ENCODE data around the gene ACER1. TPM values are rescaled to one million over a fixed set of nuclear protein-coding genes. Genes with fewer than 3 reads are reported as not detected.

Gene ACER1
- total RNA-seq, 1 experiment from 2014 or later, result not detected

DNA sequence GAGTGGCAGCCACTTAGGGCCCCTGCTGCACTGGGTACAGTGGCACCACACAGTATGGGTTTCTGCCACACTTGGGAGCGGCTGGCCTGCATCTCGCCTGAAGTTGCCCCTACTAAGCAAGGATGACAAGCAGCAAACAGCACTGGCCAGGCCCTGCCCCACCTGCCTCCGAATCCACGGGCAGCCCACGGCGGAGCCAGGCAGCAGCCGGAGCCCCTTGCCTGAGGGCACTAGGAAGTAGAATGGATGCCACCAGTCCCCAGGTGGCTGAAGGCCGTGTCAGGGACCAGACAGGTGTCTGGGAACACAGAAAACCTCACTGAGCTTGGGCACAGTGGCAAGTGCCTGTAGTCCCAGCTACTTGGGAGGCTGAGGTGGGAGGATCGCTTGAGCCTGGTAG is 73.0 kb downstream of the ACER1 start:
- Histone ChIP-seq H3K4me3 (ENCODE audit: insufficient read depth, low read depth, low read length) (no peak overlapping the region), H3K36me3 (replicated peaks; ENCODE audit: control insufficient read depth, insufficient read depth, low read length) (peaks cover 16% of the 10 kb centered on the region), H3K27me3 (ENCODE audit: control insufficient read depth, insufficient read depth, low read length) (no peaks in the 10 kb centered on the region)
- peak; percentile 23 for DNase-seq

DNA sequence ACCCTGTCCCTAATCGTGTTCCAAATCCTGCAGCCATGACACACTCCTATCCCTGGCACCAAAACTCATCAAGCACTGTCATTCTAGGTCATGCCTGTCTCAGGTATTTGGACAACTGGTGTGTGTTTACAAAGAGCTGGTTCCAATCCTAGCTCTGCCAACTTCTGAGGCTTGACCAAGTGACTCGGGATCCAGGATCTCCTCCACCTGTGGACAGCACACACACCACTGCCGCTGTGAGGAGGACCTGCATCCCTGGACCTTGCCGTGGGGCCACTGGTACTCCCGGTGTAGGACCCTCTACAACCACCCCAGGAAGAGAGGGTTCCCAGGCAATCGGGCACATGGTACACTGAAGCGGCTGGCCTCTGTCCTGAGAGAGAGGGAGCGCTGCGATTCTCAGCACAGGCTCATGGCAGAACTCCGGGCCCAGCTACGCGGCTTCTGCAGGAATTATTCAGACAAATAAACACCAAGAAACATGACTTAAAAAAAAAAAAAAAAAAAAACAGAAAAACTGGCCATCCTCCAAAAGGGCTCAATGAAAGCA is 74.0 kb downstream of the ACER1 start:
- Histone ChIP-seq H3K4me3 (ENCODE audit: insufficient read depth, low read depth, low read length) (no peak overlapping the region), H3K36me3 (replicated peaks; ENCODE audit: control insufficient read depth, insufficient read depth, low read length) (peaks cover 16% of the 10 kb centered on the region), H3K27me3 (ENCODE audit: control insufficient read depth, insufficient read depth, low read length) (no peaks in the 10 kb centered on the region)
- DNase-seq, result no peak

DNA sequence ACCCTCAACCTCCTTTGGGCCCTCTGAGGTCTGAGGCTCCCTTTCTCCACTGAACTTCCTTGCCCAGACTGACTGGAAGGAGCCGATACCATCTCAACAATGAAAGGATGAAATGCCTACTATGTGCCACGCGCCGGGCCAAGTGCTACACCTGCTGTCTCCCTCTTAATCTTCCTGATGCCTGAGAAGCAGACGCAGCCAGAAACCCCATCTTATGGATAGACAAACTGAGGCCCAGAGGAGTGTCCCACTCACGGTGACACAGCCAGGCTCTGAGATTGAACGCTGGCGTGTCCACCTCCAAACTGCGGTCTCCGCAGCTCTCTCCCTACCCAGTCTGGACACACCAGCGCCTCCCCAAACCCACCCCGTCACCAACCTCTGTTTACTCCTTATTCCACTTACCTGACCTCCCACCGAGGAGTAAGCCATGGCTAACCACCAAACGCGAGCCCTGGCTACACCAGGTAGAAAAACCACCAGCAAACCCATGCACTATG is 74.5 kb downstream of the ACER1 start:
- no peak overlapping the region for H3K4me3 ChIP-seq (ENCODE audit: insufficient read depth, low read depth, low read length)
- DNase-seq, result no peak
- H3K27me3 ChIP-seq (ENCODE audit: control insufficient read depth, insufficient read depth, low read length), result no peaks in the 10 kb centered on the region
- H3K36me3 ChIP-seq (replicated peaks; ENCODE audit: control insufficient read depth, insufficient read depth, low read length), result peaks cover 16% of the 10 kb centered on the region

Other genes starting within 250 kb of the ACER1 start
- gene RFX2, start 223.1 kb downstream of the ACER1 start, total RNA-seq (2014; rRNA removed; shearing (Covaris generic)), result 2.9 and 3.8 TPM in 2 replicates
- gene ACSBG2, start 197.9 kb downstream of the ACER1 start, total RNA-seq (2014; rRNA removed; shearing (Covaris generic)), result not detected in 2 replicates
- 16.1 and 17.3 TPM in 2 replicates for gene MLLT1, start 53.6 kb downstream of the ACER1 start, total RNA-seq (2014; rRNA removed; shearing (Covaris generic))
- 90.1 and 95.6 TPM in 2 replicates for gene CLPP, start 27.9 kb upstream of the ACER1 start, total RNA-seq (2014; rRNA removed; shearing (Covaris generic))
- gene ALKBH7, start 39.2 kb upstream of the ACER1 start, total RNA-seq (2014; rRNA removed; shearing (Covaris generic)), result 74.3 and 90.4 TPM in 2 replicates
- 1.4 and 1.7 TPM in 2 replicates for gene PSPN, start 42.3 kb upstream of the ACER1 start, total RNA-seq (2014; rRNA removed; shearing (Covaris generic))
- gene GTF2F1, start 59.6 kb upstream of the ACER1 start, total RNA-seq (2014; rRNA removed; shearing (Covaris generic)), result 53.6 and 59.9 TPM in 2 replicates
- 223 and 266 TPM in 2 replicates for gene KHSRP, start 91.2 kb upstream of the ACER1 start, total RNA-seq (2014; rRNA removed; shearing (Covaris generic))
- gene SLC25A41, start 100.2 kb upstream of the ACER1 start, total RNA-seq (2014; rRNA removed; shearing (Covaris generic)), result 0.11 and 1.2 TPM in 2 replicates
- gene SLC25A23, start 126.2 kb upstream of the ACER1 start, total RNA-seq (2014; rRNA removed; shearing (Covaris generic)), result 25.9 and 31.6 TPM in 2 replicates
- gene CRB3, start 130.7 kb upstream of the ACER1 start, total RNA-seq (2014; rRNA removed; shearing (Covaris generic)), result 4.9 and 5.5 TPM in 2 replicates
- gene DENND1C, start 148.2 kb upstream of the ACER1 start, total RNA-seq (2014; rRNA removed; shearing (Covaris generic)), result 0.59 and 1.1 TPM in 2 replicates
- 1.4 and 2.9 TPM in 2 replicates for gene TUBB4A, start 168.7 kb upstream of the ACER1 start, total RNA-seq (2014; rRNA removed; shearing (Covaris generic))
- gene TNFSF9, start 197.4 kb upstream of the ACER1 start, total RNA-seq (2014; rRNA removed; shearing (Covaris generic)), result 1.3 and 2.6 TPM in 2 replicates

Measured in H7 (cell line).